Melanocyte of skin (primary cell): Measurements from ENCODE around the gene PKD1L1. TPM values are rescaled to one million over a fixed set of nuclear protein-coding genes. Genes with fewer than 3 reads are reported as not detected.

Source experiments
- total RNA-seq, 2 donors: library from RNA; depleted of rRNA; stranded (reverse); fragments of >200 nt; gene quantifications; 2 replicates each; pipeline ENCODE4 v1.2.3, GENCODE V29; 2012

PKD1L1 gene
- total RNA-seq = under 1 TPM; under 0.01 TPM

GRCh38 chr7:47948141-47948790, at the start of gene PKD1L1:
PKD1L1 (minus strand) TSS chr7:47948466; CDS start chr7:47948440, 26 bp downstream.

GRCh38 chr7:47979145-47979831, 31.0 kb upstream of the PKD1L1 start, which contains the start of gene HUS1:
HUS1 (minus strand) TSS chr7:47979615; CDS start chr7:47979519, 96 bp downstream.

Other genes starting within 250 kb of the PKD1L1 start
- gene HUS1, start 31.1 kb upstream of the PKD1L1 start, total RNA-seq = 10 to 100 TPM; 24.3 to 29.3 TPM
- gene SUN3, start 80.6 kb upstream of the PKD1L1 start, total RNA-seq = under 1 TPM in 1 of 2 donors, not detected in 1; 0.67 TPM
- under 1 TPM; 0.33 to 0.34 TPM for gene C7orf57, start 87.1 kb upstream of the PKD1L1 start, total RNA-seq
- 100 to 1,000 TPM; 100 to 230 TPM for gene UPP1, start 140.8 kb upstream of the PKD1L1 start, total RNA-seq
- under 1 TPM; 0.34 to 1.00 TPM for gene ABCA13, start 223.0 kb upstream of the PKD1L1 start, total RNA-seq